Measurements from ENCODE around the gene TRIM31.

Gene TRIM31

GRCh38 chr6:30113841-30114240 lies 951 bp upstream of the TRIM31 start:
- DNase-seq (ENCODE audit: low spot score) = no peak

- DNase-seq (ENCODE audit: low spot score) = no peak
Measured at GRCh38 chr6:30112402-30112994, 392 bp downstream of the TRIM31 start.

- DNase-seq (ENCODE audit: low spot score) = no peak
Measured at GRCh38 chr6:30111266-30111856, 1.5 kb downstream of the TRIM31 start.

- no peak for DNase-seq (ENCODE audit: low spot score)
Measured at GRCh38 chr6:30104661-30105060, 8.2 kb downstream of the TRIM31 start.

- no peak for DNase-seq (ENCODE audit: low spot score)
Measured at GRCh38 chr6:30103872-30104179, 9.1 kb downstream of the TRIM31 start.

GRCh38 chr6:30102970-30103871 lies 9.7 kb downstream of the TRIM31 start:
- DNase-seq (ENCODE audit: low spot score) = peak; percentile 70

GRCh38 chr6:30102414-30102969 lies 10.4 kb downstream of the TRIM31 start:
- no peak for DNase-seq (ENCODE audit: low spot score)

GRCh38 chr6:30101444-30102413 lies 11.2 kb downstream of the TRIM31 start:
- DNase-seq (ENCODE audit: low spot score) = peak; percentile 82

GRCh38 chr6:30100585-30101443 lies 12.1 kb downstream of the TRIM31 start:
- no peak for DNase-seq (ENCODE audit: low spot score)

- DNase-seq (ENCODE audit: low spot score) = no peak
Measured at GRCh38 chr6:30100154-30100553, 12.7 kb downstream of the TRIM31 start.

- no peak for DNase-seq (ENCODE audit: low spot score)
Measured at GRCh38 chr6:30097902-30098768, 14.8 kb downstream of the TRIM31 start.

- no peak for DNase-seq (ENCODE audit: low spot score)
Measured at GRCh38 chr6:30096829-30097228, 16.1 kb downstream of the TRIM31 start.

GRCh38 chr6:30093951-30094661 lies 18.8 kb downstream of the TRIM31 start:
- no peak for DNase-seq (ENCODE audit: low spot score)

GRCh38 chr6:30092852-30093543 lies 19.9 kb downstream of the TRIM31 start:
- DNase-seq (ENCODE audit: low spot score) = no peak

GRCh38 chr6:30091577-30092381 lies 21.1 kb downstream of the TRIM31 start:
- no peak for DNase-seq (ENCODE audit: low spot score)

GRCh38 chr6:30087876-30088275 lies 25.0 kb downstream of the TRIM31 start:
- DNase-seq (ENCODE audit: low spot score) = no peak

- no peak for DNase-seq (ENCODE audit: low spot score)
Measured at GRCh38 chr6:30077218-30077617, 35.7 kb downstream of the TRIM31 start.
